Measurements from ENCODE around the gene TM4SF18. TPM values are rescaled to one million over a fixed set of nuclear protein-coding genes. Genes with fewer than 3 reads are reported as not detected.

Gene TM4SF18
- total RNA-seq, 1 experiment from 2014 or later: 0.34 TPM

DNA sequence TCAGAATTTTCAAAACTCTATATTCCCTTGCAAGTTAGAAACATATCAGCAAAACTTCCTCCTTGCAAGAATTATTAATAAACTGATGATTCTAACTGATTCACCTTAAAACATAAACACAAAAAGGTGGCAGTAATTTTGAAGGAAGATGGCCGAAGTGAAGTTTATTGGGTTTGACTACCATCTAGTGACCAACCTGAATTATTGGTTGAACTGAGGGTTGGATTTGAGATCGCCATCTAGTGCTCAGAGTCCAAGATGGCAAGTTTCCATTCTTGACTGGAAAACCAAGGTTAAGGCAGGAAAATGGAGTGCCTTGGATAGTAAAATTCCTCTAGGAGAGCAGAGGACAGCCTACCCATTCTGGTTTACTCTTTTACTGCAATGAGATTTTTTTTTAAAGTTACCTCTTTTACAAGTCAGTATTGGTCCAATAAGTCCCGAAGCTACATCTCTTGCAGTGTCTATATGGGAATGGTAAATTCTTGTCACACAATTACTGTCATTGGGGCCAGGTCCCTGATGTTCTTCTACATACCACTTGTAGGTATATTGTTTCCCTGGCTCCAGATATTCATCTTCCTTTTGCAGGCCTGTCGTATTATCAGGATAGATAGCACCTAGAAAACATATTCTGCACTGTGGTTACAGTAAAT is 60.2 kb downstream of the TM4SF18 start:
- H3K9ac ChIP-seq (ENCODE audit: low read length): no peak overlapping the region
- ChIA-PET POLR2A (no interaction called here), RAD21 (ENCODE audit: low non-redundant PET in 1 of 2, low total read pairs in 2 of 2, uncharacterized antibody in 2 of 2, unreplicated experiment in 2 of 2) (interaction anchor here (0.5 to 1.0 kb wide), 2 partner anchors 153 to 318 kb away, joined by 3 to 6 read pairs; no protein-coding TSS in a partner anchor), CTCF (interaction anchor here (0.9 to 1.5 kb wide), 4 partner anchors 61 to 318 kb away, joined by 3 to 16 read pairs (median 10); partner anchors contain the start of genes HPS3 and TM4SF18)
- H4K20me1 ChIP-seq (ENCODE audit: insufficient read depth): no peaks in the 10 kb centered on the region
- H3K27ac ChIP-seq (ENCODE audit: low read depth, low read length): no peak overlapping the region
- no TSS peak for BruUV-seq (replicated peaks)
- no peaks in the 10 kb centered on the region for H3K36me3 ChIP-seq (ENCODE audit: control insufficient read depth in 1 of 2, insufficient read depth in 2 of 2, low read length in 2 of 2)
- no peak overlapping the region for H3K4me3 ChIP-seq (replicated peaks in 1 of 2; ENCODE audit: low read depth in 1 of 2, low read length in 2 of 2)
- intact Hi-C loops (cut with micrococcal nuclease): loop anchor here (1.0 to 5.0 kb wide), 4 partner anchors 153 to 416 kb away; no protein-coding TSS in a partner anchor
- TF ChIP-seq ZFX (IDR thresholded peaks at IDR 0.05) (no peak), SP1 (IDR thresholded peaks at IDR 0.05; ENCODE audit: low read depth) (peak; percentile 41; the same call in 1 of the 2 replicates), ZBTB33 (IDR thresholded peaks at IDR 0.05; ENCODE audit: extremely low read depth, insufficient replicate concordance, low read length) (no peak), YY1 (IDR thresholded peaks at IDR 0.05; ENCODE audit: extremely low read depth, insufficient replicate concordance, low read depth, low read length) (peak; percentile 83), EGR1 (IDR thresholded peaks at IDR 0.05; ENCODE audit: low read depth) (peak; percentile 17; the same call in 1 of the 2 replicates), ELF1 (IDR thresholded peaks at IDR 0.05; ENCODE audit: borderline replicate concordance, low read depth) (no peak), TCF7L2 (IDR thresholded peaks at IDR 0.05; ENCODE audit: borderline replicate concordance, extremely low read depth, insufficient read depth, insufficient read length) (no peak), FOSL1 (IDR thresholded peaks at IDR 0.05; ENCODE audit: low read depth) (no peak), SRF (IDR thresholded peaks at IDR 0.05; ENCODE audit: low read depth) (no peak), CBX3 (IDR thresholded peaks at IDR 0.05; ENCODE audit: low read depth) (peak; percentile 79; the same call in 1 of the 2 replicates), REST (IDR thresholded peaks at IDR 0.05; ENCODE audit: low read depth) (no peak), POLR2AphosphoS5 (IDR thresholded peaks at IDR 0.05; ENCODE audit: low read depth, low read length) (no peak), JUND (IDR thresholded peaks at IDR 0.05) (no peak), RAD21 (IDR thresholded peaks at IDR 0.05; ENCODE audit: low read depth) (peak; percentile 99)
- TF ChIP-seq, protein P1, sequence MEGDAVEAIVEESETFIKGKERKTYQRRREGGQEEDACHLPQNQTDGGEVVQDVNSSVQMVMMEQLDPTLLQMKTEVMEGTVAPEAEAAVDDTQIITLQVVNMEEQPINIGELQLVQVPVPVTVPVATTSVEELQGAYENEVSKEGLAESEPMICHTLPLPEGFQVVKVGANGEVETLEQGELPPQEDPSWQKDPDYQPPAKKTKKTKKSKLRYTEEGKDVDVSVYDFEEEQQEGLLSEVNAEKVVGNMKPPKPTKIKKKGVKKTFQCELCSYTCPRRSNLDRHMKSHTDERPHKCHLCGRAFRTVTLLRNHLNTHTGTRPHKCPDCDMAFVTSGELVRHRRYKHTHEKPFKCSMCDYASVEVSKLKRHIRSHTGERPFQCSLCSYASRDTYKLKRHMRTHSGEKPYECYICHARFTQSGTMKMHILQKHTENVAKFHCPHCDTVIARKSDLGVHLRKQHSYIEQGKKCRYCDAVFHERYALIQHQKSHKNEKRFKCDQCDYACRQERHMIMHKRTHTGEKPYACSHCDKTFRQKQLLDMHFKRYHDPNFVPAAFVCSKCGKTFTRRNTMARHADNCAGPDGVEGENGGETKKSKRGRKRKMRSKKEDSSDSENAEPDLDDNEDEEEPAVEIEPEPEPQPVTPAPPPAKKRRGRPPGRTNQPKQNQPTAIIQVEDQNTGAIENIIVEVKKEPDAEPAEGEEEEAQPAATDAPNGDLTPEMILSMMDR (IDR thresholded peaks at IDR 0.05 in 2 of 3, conservative IDR thresholded peaks at IDR 0.05 in 1 of 3; ENCODE audit: borderline replicate concordance in 1 of 3, insufficient read depth in 1 of 3, low read depth in 2 of 3, low read length in 2 of 3): peak; percentile 90 to 100 (median 98)
- TF ChIP-seq, protein P2, sequence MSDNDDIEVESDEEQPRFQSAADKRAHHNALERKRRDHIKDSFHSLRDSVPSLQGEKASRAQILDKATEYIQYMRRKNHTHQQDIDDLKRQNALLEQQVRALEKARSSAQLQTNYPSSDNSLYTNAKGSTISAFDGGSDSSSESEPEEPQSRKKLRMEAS (IDR thresholded peaks at IDR 0.05): peak; percentile 9; the same call in 1 of the 2 replicates
- peak; percentile 86 for DNase-seq (ENCODE audit: low read depth, low spot score)
- H2AFZ ChIP-seq (ENCODE audit: low read depth, low read length, poor library complexity, severe bottlenecking): peak overlapping the region; percentile 97
- no peak overlapping the region for H3K4me2 ChIP-seq (ENCODE audit: low read length)
- H3K79me2 ChIP-seq (ENCODE audit: insufficient read depth, low read length): no peaks in the 10 kb centered on the region
- H3K9me2 ChIP-seq (ENCODE audit: insufficient read depth): no peaks in the 10 kb centered on the region
- no peaks in the 10 kb centered on the region for H3K4me1 ChIP-seq (ENCODE audit: control insufficient read depth in 1 of 2, insufficient read depth in 2 of 2, low read length in 2 of 2)
- no peaks in the 10 kb centered on the region for H3K27me3 ChIP-seq (ENCODE audit: insufficient read depth, low read length)
- ATAC-seq: peak; percentile 95
- no peaks in the 10 kb centered on the region for H3K9me3 ChIP-seq (ENCODE audit: control insufficient read depth in 1 of 2, insufficient read depth in 1 of 2, low read depth in 1 of 2, low read length in 2 of 2)

All from HCT116 (cell line).